MM.1S (cell line): ENCODE measurements around the gene AGBL4.

Experiments
- CTCF ChIP-seq: fragments of 300-600 bp; sonication (generic); IDR thresholded peaks from 2 replicates; pipeline ENCODE4 v1.5.1; 2016; ENCODE audit warnings: antibody characterized with exemption, low read length, mixed read lengths
- EZH2phosphoT487 ChIP-seq: fragments of 300-600 bp; sonication (generic); IDR thresholded peaks from 2 replicates; pipeline ENCODE4 v1.6.1; 2018; ENCODE audit warnings: antibody characterized with exemption, low read length

- TF ChIP-seq CTCF (no peak), EZH2phosphoT487 (no peak)
Observed at GRCh38 chr1:48955774-48956173, 1068.0 kb downstream of the AGBL4 start.
